ENCODE results near the gene RMND1. TPM values are rescaled to one million over a fixed set of nuclear protein-coding genes. Genes with fewer than 3 reads are reported as not detected.

Gene RMND1
- total RNA-seq, 1 experiment from 2014 or later = 23.3 TPM

DNA sequence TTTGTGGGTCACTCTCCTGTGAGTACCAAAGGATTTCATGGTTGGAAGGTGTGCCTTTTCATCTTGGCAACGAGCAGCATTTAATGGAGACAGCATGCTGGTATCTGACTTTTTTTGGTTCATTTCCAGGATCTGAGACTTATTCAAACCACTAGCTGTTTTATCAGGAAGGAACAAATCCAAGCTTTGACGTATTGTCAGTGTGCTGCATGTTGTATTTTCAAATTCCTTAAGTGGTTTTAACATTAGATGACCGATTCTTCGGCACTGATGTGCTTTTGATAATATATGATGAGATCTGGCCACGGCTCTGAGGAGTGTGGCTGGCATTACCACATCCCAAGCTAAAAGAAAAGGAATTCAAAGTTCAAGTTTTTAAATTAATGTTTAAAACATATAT, 6.4 kb downstream of the RMND1 start (continued):
- TF ChIP-seq, protein P1, sequence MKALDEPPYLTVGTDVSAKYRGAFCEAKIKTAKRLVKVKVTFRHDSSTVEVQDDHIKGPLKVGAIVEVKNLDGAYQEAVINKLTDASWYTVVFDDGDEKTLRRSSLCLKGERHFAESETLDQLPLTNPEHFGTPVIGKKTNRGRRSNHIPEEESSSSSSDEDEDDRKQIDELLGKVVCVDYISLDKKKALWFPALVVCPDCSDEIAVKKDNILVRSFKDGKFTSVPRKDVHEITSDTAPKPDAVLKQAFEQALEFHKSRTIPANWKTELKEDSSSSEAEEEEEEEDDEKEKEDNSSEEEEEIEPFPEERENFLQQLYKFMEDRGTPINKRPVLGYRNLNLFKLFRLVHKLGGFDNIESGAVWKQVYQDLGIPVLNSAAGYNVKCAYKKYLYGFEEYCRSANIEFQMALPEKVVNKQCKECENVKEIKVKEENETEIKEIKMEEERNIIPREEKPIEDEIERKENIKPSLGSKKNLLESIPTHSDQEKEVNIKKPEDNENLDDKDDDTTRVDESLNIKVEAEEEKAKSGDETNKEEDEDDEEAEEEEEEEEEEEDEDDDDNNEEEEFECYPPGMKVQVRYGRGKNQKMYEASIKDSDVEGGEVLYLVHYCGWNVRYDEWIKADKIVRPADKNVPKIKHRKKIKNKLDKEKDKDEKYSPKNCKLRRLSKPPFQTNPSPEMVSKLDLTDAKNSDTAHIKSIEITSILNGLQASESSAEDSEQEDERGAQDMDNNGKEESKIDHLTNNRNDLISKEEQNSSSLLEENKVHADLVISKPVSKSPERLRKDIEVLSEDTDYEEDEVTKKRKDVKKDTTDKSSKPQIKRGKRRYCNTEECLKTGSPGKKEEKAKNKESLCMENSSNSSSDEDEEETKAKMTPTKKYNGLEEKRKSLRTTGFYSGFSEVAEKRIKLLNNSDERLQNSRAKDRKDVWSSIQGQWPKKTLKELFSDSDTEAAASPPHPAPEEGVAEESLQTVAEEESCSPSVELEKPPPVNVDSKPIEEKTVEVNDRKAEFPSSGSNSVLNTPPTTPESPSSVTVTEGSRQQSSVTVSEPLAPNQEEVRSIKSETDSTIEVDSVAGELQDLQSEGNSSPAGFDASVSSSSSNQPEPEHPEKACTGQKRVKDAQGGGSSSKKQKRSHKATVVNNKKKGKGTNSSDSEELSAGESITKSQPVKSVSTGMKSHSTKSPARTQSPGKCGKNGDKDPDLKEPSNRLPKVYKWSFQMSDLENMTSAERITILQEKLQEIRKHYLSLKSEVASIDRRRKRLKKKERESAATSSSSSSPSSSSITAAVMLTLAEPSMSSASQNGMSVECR (CRISPR knock-in tag; IDR thresholded peaks at IDR 0.05; ENCODE audit: borderline replicate concordance) = no peak
- TF ChIP-seq SMAD3 (CRISPR knock-in tag; IDR thresholded peaks at IDR 0.05; ENCODE audit: borderline replicate concordance) = no peak
- TF ChIP-seq NR2C2 (CRISPR knock-in tag; IDR thresholded peaks at IDR 0.05) = no peak

DNA sequence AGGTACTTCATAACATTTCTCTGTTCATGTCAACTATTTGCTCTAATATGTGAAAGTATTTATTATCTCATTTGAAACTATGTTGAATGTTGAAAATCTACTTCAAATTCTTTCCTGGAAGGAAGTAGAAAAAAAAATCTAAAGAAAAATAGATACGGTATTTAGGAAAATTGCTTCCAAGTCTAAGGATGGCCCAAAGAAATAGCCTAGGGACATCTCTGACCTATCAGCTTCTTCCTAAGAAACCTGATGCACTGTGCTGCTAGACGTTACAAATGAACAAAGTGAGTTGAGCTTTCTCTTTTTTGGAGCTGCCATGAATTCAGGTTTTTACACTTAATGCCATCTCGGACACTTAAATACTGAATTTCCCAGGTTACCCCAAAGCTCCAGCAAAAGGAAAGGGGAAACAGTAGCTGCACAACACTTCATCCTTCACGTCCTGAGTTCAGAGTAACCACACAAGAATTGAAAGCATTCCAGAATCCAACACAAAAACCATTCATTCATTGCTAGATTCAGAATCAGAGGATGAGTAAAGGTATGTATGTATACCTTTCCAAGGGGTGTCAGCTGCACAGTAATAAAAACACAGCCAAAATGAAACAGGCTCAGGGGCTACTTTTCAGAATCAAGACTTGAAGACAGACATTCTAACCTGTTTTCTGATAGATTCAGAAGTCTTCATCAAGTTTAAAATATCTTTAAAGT, 7.9 kb downstream of the RMND1 start:
- Mint-ChIP-seq H3K27ac (no peak overlapping the region), H3K4me3 (no peak overlapping the region), H3K4me1 (no peaks in the 10 kb centered on the region), H3K9me3 (no peaks in the 10 kb centered on the region), H3K27me3 (ENCODE audit: low read depth) (no peaks in the 10 kb centered on the region), H3K36me3 (peaks cover 2% of the 10 kb centered on the region; the same call in 1 of the 2 replicates)
- TF ChIP-seq SOX15 (CRISPR knock-in tag; IDR thresholded peaks at IDR 0.05) (no peak), ESRRA (CRISPR knock-in tag; IDR thresholded peaks at IDR 0.05; ENCODE audit: borderline replicate concordance) (no peak), MXD4 (CRISPR knock-in tag; IDR thresholded peaks at IDR 0.05; ENCODE audit: borderline replicate concordance) (no peak), FOXJ3 (CRISPR knock-in tag; IDR thresholded peaks at IDR 0.05; ENCODE audit: borderline replicate concordance) (no peak), TEAD1 (CRISPR knock-in tag; IDR thresholded peaks at IDR 0.05) (no peak), HMGA2 (CRISPR knock-in tag; IDR thresholded peaks at IDR 0.05) (no peak), OVOL2 (CRISPR knock-in tag; IDR thresholded peaks at IDR 0.05; ENCODE audit: borderline replicate concordance) (no peak), CBFB (CRISPR knock-in tag; IDR thresholded peaks at IDR 0.05; ENCODE audit: low read depth) (no peak), ELF4 (CRISPR knock-in tag; IDR thresholded peaks at IDR 0.05; ENCODE audit: low read depth) (no peak), ATF1 (CRISPR knock-in tag; IDR thresholded peaks at IDR 0.05) (no peak), ZNF317 (CRISPR knock-in tag; IDR thresholded peaks at IDR 0.05; ENCODE audit: borderline replicate concordance, low read depth) (no peak), JAZF1 (CRISPR knock-in tag; IDR thresholded peaks at IDR 0.05) (no peak)
- TF ChIP-seq, protein P2, sequence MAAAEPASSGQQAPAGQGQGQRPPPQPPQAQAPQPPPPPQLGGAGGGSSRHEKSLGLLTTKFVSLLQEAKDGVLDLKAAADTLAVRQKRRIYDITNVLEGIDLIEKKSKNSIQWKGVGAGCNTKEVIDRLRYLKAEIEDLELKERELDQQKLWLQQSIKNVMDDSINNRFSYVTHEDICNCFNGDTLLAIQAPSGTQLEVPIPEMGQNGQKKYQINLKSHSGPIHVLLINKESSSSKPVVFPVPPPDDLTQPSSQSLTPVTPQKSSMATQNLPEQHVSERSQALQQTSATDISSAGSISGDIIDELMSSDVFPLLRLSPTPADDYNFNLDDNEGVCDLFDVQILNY (CRISPR knock-in tag; IDR thresholded peaks at IDR 0.05) = no peak
- TF ChIP-seq, protein P1 (CRISPR knock-in tag; IDR thresholded peaks at IDR 0.05; ENCODE audit: borderline replicate concordance) = no peak
- no peak for ATAC-seq
- CTCF ChIA-PET = no interaction called here
- POLR2A ChIA-PET = no interaction called here
- DNase-seq (ENCODE audit: low spot score) = no peak

Measured in WTC11 (cell line).